Retinal pigment epithelial cell (primary cell): ENCODE measurements around the gene SUPT3H.
A peak's percentile ranks its signal among the peaks of the same experiment; 100 is the strongest.

Experiments
- DNase-seq: peaks from one replicate; pipeline ENCODE4 v3.0.0-alpha.2; 2010; ENCODE audit warnings: low read depth
- H3K4me3 ChIP-seq: 2 replicates; pipeline ENCODE4 v1.5.1; 2011; ENCODE audit warnings: mild to moderate bottlenecking, low read length, control low read depth, moderate library complexity
- TF ChIP-seq, protein P1 (sequence below): conservative IDR thresholded peaks from 2 replicates; pipeline ENCODE4 v1.5.1; 2011; ENCODE audit warnings: low read depth, low read length, control low read depth, inconsistent platforms

Gene SUPT3H

DNA sequence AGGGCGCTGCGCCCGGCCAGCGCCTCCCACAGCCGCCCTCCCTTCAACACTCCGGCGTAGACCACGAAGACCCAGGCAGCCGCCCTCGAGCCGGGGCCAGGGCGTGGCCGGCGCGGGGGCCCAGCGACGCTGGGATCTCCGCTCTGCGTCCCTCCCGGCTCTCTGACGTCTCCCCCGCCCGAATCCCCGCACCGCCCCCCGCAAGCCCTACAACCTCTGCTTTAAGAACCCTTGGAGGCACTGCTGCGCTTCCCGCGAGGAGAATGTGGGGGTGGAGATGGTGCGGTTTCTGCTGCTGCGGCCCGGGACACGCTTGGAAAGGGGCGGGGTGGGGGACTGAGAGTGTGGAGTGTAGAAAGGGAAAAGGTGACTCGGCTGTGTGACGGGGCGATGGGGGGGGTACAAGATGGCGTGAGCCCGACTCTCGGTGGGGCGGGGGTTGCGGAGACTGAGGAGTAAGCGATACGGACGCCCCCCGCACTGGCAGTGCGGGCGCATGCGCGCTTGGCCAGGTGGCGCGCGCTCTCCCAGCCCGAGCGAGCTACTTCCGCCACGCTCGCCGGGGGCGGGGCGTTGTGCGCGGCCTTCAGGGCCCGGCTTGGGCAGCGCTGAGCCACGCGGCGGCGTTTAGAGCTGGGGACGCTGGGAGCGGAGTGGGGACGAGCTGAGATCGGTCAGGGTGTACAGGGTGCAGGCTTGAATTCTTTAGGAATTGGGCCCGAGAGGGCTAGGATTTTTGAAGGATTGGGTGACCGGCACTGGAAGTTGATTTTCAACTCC lies at the start of gene SUPT3H:
Gene SUPT3H (minus strand): TSS at position 381 of the 780 bp plus-strand sequence.
- peak; percentile 69 for DNase-seq
- TF ChIP-seq, protein P1, sequence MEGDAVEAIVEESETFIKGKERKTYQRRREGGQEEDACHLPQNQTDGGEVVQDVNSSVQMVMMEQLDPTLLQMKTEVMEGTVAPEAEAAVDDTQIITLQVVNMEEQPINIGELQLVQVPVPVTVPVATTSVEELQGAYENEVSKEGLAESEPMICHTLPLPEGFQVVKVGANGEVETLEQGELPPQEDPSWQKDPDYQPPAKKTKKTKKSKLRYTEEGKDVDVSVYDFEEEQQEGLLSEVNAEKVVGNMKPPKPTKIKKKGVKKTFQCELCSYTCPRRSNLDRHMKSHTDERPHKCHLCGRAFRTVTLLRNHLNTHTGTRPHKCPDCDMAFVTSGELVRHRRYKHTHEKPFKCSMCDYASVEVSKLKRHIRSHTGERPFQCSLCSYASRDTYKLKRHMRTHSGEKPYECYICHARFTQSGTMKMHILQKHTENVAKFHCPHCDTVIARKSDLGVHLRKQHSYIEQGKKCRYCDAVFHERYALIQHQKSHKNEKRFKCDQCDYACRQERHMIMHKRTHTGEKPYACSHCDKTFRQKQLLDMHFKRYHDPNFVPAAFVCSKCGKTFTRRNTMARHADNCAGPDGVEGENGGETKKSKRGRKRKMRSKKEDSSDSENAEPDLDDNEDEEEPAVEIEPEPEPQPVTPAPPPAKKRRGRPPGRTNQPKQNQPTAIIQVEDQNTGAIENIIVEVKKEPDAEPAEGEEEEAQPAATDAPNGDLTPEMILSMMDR = peak; percentile 10
- peak within 1 kb of the TSS; percentile 91 for H3K4me3 ChIP-seq

DNA sequence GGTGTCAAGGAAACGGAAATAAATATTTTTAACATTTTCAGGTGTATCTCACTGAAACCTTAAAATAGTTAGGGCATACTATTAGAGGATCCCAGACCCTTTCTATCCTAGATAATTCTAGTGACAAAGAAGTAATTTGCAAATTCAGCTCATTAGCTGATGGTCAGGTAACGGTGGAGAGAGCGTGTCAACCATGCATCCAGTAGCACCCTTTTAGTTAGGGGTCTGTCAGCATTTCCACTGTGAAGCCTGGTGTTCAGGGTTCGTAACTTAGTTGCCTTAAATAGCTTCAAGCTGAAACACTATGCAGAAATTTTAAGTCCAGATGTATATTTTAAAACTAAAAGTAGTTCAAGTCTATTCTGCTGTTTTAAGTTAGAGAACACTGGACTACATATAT lies 48.5 kb upstream of the SUPT3H start:
- TF ChIP-seq, protein P1 = no peak
- no peak overlapping the region for H3K4me3 ChIP-seq
- no peak for DNase-seq

DNA sequence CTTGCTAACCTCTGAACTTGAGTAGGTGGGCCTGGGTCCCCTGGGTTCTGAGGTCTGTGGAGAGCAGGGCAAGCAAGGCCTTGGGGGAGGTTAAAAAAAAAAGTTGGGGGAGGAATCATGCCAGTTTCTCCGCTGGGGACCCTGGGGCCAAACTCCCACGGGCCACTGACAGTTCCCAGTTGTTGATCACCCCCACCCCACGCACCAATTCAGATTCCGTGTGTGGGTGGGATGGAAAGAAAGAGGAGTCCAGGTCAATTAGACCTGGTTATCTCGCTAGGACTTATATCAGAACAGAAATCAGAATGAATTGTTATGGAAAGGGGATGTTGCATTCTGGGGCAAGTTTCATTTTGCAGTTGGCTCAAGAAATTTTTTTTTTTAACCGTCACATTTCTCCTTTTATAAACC lies 46.7 kb upstream of the SUPT3H start:
- no peak overlapping the region for H3K4me3 ChIP-seq
- no peak for DNase-seq

DNA sequence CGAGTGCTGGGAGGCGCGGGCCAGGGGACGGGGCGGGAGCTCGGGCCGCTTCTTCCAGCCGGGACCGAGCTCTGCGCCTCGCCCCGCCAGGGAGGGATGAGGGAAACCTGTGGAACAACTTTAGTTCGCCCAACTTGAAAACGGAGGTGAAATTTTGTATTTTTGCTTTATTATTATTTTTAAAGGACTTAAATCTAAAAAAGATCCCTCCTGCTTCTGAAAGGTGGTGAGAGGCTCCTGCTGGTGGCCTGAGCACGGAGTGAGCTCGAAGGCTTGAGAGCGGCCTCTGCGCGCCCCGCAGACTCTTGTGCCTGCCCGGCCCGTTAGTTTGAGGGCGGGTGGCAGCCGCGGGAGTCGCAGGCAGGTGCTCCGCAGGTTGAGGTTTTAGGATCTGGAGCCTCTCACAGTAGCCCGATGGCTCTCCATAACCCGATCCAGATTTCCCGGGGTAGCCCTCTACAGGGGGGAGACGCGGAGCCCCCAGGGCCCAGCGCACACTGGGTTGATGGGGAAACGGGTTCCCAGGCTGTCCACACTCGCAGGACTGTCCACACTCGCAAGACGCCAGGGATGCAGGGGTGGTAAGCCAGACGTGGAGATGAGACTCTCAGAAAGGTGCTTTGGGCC lies 46.2 kb upstream of the SUPT3H start:
- H3K4me3 ChIP-seq = peak overlapping the region; percentile 81
- no peak for DNase-seq
- TF ChIP-seq, protein P1 = peak; percentile 6

More for the DNA sequence above, 46.7 kb upstream of the SUPT3H start:
- TF ChIP-seq, protein P1 = no peak

DNA sequence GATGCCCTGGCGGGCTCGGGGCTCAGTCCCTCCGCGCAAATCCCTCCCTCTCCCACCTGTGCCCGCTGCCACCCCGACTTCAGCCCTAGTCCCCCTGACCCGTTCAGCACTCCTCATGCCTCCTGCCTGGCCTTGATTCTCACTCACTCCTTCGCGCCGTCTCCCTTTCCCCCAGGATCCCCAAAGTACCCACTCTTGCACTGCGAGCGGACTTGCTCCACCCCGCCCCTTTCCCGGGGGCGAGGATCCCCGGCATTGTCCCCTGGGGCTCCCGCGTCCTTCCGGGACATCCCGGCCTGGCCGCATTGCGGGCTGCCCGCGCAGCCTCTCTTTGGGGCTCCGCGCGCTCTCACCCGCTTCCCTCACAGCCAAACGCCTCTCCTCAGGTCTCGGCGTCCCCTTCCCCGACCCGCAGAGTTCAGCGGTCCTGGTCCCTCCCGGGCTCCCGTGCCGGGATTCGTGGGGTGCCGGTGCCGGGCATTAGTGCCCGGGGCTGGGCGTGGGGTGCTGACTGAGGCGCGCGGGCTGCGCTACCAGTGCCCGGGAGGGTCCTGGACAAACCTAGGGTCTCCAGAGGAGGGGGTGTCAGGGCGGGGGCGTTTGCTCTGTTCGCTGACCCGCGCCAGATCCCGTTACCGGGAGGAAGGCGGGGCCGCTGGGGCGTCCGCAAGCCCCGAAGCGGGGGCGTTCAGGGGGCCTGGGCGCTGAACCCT lies 45.5 kb upstream of the SUPT3H start:
- DNase-seq = no peak
- peak overlapping the region; percentile 81 for H3K4me3 ChIP-seq
- TF ChIP-seq, protein P1 = no peak

DNA sequence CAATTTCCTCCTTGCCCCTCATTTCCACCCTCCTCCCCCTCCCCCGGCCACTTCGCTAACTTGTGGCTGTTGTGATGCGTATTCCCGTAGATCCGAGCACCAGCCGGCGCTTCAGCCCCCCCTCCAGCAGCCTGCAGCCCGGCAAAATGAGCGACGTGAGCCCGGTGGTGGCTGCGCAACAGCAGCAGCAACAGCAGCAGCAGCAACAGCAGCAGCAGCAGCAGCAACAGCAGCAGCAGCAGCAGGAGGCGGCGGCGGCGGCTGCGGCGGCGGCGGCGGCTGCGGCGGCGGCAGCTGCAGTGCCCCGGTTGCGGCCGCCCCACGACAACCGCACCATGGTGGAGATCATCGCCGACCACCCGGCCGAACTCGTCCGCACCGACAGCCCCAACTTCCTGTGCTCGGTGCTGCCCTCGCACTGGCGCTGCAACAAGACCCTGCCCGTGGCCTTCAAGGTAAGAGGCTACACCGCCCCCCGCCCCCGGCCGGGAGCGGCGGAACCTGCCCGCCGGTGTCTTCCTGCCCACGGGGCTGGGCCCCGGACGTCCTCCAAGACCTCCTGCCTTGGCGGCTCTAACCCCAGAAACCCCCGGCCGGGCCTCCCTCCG lies 44.9 kb upstream of the SUPT3H start:
- DNase-seq = no peak
- TF ChIP-seq, protein P1 = no peak
- peak overlapping the region; percentile 81 for H3K4me3 ChIP-seq
